ENCODE measurements around the gene PTCH1. TPM values are rescaled to one million over a fixed set of nuclear protein-coding genes. Genes with fewer than 3 reads are reported as not detected.

PTCH1 gene
- total RNA-seq, 1 experiment from 2014 or later, result 39.2 TPM

DNA sequence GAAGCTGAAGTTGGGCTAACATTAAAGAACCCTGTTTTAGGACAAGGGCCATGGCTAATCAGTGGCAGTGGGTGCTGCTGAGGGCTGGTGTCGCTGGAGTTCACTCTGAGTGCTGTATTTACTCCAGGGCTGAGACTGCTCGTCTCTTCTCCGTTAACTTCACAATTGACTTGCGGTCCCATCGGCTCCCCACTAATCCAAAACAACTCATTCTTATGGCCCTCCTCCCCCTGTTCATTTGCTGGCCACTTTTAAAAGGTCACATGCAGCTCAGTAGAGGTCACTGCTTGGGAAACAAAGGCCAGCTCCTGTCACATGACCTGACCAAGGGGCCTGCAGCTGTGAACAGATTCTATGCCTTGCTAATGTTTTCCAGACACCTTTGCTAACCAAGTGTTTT is 38.4 kb downstream of the PTCH1 start:
- DNase-seq, result no peak
- no peak overlapping the region for H3K4me3 ChIP-seq
- H3K36me3 ChIP-seq, result peaks cover 71% of the 10 kb centered on the region
- no peaks in the 10 kb centered on the region for H3K27me3 ChIP-seq
- H3K27ac ChIP-seq, result no peak overlapping the region
- peaks cover 28% of the 10 kb centered on the region for H3K4me1 ChIP-seq
- H3K9me3 ChIP-seq (replicated peaks), result no peaks in the 10 kb centered on the region

DNA sequence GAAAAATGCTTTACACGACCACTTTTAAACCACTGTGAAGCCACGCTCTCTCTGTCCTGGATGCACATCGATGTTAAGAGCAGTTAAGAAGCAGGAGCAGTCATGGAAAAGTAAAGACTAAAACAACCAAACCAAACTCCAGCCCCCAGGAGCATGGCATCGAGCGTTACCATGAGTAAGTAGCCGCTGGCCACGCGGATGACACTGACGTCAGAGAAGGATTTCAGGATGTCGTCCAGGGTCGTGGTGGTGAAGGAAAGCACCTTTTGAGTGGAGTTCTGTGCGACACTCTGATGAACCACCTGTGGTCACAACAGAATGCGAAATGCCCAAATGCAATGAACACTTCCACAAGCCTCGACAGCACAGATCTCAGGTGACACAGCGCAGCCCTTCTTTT is 38.9 kb downstream of the PTCH1 start:
- no peak overlapping the region for H3K27ac ChIP-seq
- H3K9me3 ChIP-seq (replicated peaks), result no peaks in the 10 kb centered on the region
- H3K4me1 ChIP-seq, result peaks cover 28% of the 10 kb centered on the region
- no peaks in the 10 kb centered on the region for H3K27me3 ChIP-seq
- no peak for DNase-seq
- no peak overlapping the region for H3K4me3 ChIP-seq
- peaks cover 75% of the 10 kb centered on the region for H3K36me3 ChIP-seq

DNA sequence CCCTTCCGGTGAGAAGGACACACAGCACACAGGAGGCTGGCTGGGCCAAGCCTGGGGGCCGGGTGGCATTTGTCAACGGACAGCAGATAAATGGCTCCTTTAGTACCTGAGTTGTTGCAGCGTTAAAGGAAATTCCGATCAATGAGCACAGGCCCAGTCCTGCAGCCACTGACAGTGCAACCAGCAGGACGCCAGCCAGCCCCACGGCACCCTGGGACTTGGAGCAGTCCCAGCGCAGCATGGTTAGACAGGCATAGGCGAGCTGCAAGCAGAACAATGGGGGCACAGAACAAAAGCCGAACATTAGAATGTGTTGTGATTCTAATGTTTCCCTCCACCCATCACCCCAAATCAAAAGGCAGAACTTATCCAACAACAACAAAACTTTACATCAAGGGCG is 39.3 kb downstream of the PTCH1 start:
- H3K9me3 ChIP-seq (replicated peaks), result no peaks in the 10 kb centered on the region
- H3K27ac ChIP-seq, result no peak overlapping the region
- H3K36me3 ChIP-seq, result peaks cover 75% of the 10 kb centered on the region
- no peaks in the 10 kb centered on the region for H3K27me3 ChIP-seq
- peaks cover 28% of the 10 kb centered on the region for H3K4me1 ChIP-seq
- no peak overlapping the region for H3K4me3 ChIP-seq
- no peak for DNase-seq

DNA sequence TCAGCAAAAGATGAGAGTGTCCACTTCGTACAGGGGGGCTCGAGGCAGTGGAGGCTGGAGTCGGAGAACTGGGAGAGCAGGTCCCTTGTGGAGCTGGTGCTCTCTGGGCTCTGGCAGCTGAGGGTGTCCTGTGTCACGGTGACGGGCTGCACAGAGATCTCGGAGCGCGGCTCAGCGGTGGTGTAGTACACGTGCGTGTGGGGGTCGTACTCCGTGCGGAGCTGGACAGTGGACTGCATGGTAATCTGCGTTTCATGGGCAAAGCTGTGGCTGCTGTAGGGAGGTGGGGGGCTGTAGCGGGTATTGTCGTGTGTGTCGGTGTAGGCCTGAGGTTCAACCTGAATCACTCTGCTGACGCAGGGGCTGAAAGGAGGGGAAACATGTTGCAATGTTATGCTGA is 48.0 kb downstream of the PTCH1 start:
- Histone ChIP-seq H3K4me1 (peaks cover 11% of the 10 kb centered on the region), H3K27ac (no peak overlapping the region), H3K27me3 (no peaks in the 10 kb centered on the region), H3K9me3 (replicated peaks) (no peaks in the 10 kb centered on the region), H3K36me3 (peaks cover 84% of the 10 kb centered on the region), H3K4me3 (no peak overlapping the region)
- no peak for DNase-seq

DNA sequence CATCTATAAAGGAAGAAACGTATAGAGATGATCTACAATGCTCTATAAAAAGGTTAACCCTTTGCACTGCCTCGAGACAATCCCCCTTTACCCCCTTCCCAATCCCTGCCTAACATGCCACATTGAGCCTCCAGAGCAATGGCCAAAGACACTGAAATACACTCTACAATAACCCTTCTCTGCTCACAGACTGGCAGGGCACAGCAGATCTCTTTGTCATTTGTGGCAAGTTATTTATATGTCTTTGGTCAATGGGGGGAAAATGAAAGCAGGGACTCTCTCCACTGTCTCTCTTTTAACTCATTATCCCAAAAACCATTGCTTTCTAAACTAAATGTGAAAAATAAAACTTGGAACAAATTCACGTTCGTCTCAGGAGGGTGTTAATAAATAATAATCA is 51.7 kb downstream of the PTCH1 start:
- Histone ChIP-seq H3K4me1 (peaks cover 28% of the 10 kb centered on the region), H3K36me3 (peaks cover 74% of the 10 kb centered on the region), H3K4me3 (no peak overlapping the region), H3K27me3 (no peaks in the 10 kb centered on the region), H3K27ac (no peak overlapping the region), H3K9me3 (replicated peaks) (no peaks in the 10 kb centered on the region)
- no peak for DNase-seq

DNA sequence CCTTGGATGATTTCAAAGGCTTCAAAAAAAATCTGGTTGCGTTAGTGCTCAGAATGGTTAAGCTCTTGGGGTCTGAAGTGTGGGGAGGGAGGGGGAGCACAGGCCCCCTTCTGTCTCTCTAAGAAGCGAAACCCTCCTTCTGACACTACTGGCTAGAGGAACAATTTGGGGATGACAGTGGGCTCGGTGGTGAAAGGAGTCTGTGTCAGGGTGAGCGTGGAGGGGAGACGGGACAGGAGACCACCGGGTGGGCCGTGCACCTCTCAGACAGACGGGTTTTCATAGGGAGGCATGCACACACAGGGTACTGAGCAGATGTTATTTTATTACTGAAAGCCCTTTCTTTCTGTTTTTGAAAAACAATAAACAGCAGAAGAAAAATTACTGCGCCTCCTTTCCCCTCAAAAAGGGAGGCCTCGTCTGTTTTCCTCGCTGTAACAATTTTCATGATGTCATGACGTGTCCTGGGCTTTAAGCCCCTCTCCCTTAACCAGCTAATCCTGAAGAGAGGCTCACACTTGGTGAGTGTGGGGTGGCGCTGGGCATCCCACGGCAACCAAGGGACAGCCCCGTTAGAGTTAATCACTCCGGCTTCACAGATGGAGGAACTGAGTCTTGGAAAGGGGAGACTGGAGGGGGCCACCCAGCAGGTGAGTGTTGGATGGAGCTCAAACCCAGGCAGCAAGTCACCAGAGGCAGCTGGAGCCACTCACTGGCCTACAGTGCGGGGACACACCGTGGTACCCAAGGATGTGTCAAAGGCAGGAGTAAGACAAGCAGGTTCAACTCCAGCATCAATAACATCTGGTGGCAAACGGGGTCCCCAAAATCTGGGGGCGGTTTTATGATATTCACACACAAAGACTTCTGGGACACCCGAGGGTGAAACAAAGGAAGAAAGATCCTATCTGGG is 53.4 kb downstream of the PTCH1 start:
- Histone ChIP-seq H3K4me3 (peak overlapping the region; percentile 47), H3K27me3 (no peaks in the 10 kb centered on the region), H3K4me1 (peaks cover 37% of the 10 kb centered on the region), H3K27ac (peak overlapping the region; percentile 84), H3K9me3 (replicated peaks) (no peaks in the 10 kb centered on the region), H3K36me3 (peaks cover 67% of the 10 kb centered on the region)
- DNase-seq, result peak in 1 of 2 experiments; percentile 50

DNA sequence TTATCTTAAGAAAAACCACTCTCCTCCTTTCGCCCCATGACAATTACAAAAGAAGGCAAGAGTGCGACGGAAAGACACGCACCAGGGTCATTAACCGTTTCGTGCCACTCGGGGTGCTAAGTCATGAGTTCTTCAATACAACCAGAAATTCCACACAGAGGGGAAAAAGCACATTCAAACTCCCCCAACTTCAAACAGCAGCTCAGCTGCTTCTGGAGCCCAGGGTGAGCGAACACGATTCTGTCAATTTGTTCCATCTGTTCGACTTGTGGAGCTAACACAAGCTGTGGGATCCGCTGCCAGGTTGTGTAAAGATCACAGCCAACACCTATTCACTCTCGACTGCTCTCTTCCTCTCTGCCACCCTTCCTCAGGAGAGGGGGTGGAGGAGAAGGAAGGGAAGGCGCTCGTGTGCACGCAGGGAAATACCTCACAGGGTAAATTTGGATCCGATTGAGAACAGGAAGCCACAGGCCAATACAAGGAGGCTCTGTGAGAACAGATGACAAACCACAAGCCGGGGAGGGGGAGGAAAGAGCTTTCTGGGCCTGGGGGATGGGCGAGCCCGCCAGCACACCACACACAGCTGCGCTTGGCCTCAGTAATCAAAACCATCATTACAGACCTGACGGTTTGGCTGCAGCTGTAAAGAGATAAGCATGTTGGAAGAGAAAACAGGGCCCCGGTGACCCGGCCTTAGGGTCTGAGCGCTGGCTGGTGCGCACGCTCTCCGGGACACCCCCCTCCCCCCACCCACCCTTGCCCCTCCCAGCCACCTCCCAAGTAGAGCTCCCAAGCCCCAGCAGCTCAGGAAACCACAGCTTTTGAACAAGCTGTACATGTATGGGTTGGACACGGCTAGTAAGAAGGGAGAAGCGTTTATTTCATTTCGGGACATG is 54.3 kb downstream of the PTCH1 start:
- peak; percentile 99 for DNase-seq
- Histone ChIP-seq H3K27me3 (no peaks in the 10 kb centered on the region), H3K9me3 (replicated peaks) (no peaks in the 10 kb centered on the region), H3K36me3 (peaks cover 66% of the 10 kb centered on the region), H3K4me3 (peak overlapping the region; percentile 47), H3K27ac (peak overlapping the region; percentile 84), H3K4me1 (peaks cover 43% of the 10 kb centered on the region)

DNA sequence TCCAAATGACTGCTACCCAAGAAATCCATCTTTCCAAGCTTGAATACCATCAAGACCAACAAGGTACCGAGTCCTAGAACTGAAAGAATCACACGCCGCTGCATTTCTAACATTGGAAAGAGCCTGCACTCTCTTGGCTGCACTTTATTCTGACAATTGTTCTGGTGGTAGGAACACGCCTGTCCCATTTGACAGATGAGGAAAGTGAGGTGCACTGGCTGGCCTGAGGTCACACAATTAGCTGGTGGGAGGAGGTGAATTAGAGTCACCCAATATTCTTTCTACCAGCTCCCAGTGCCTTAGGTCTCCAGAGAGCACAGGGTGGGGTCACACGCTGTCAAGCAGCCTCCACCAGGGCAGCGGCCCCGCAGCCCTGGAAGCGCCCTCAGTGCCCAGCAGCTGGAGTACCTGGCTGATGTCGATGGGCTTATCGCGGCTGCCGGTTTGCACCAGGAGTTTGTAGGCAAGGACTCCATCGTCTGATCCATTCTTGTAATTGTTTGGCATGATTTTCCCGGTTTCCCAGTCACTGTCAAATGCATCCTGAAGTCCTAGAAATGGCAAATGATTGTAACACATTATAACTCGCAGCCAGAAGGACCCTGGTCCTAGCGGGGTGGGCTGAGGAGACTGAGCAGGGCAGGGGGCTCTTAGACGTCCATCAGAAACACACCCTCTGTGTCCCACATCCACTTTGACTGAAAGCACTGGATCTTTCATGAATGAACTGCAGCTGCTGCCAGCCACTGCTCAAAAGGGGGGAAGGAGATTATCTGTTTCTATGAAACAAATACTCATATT is 55.1 kb downstream of the PTCH1 start:
- Histone ChIP-seq H3K4me3 (peak overlapping the region; percentile 16; the same call in 1 of the 2 replicates), H3K36me3 (peaks cover 64% of the 10 kb centered on the region), H3K9me3 (replicated peaks) (no peaks in the 10 kb centered on the region), H3K27me3 (no peaks in the 10 kb centered on the region), H3K27ac (peak overlapping the region; percentile 84), H3K4me1 (peaks cover 49% of the 10 kb centered on the region)
- DNase-seq, result peak in 1 of 2 experiments; percentile 14

DNA sequence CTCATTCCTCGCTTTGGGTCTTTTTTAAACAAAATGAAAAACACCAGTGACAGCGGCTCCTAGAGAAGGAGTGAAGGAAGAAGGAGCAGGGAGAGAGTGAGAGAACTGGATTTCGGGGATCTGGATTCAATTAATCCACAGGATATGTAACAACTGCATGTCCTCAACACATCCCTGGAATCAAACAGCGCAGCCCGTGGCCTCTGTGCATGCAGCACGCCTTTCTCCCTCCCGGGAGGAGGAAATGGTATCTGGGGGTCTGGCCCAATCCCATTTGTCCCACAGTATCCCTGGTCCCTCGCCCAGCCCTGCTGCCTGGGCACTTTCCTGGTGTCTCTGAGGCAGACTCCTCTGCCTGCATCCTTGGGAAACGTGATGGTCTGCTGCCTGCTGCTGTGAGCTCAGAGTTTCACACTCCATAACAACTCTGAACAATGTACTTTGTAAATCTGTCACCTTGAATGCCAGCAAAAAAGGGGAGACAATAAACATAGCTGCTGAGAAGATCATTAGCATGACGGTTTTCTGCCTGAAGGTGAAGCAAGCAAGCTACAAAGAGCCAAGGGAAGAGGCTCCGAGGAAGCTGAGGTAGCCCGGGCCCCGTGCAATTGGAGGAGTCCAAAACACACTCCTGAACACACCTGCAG is 56.1 kb downstream of the PTCH1 start:
- H3K36me3 ChIP-seq, result peaks cover 64% of the 10 kb centered on the region
- H3K27ac ChIP-seq, result no peak overlapping the region
- H3K4me3 ChIP-seq, result no peak overlapping the region
- no peaks in the 10 kb centered on the region for H3K27me3 ChIP-seq
- H3K9me3 ChIP-seq (replicated peaks), result no peaks in the 10 kb centered on the region
- peaks cover 50% of the 10 kb centered on the region for H3K4me1 ChIP-seq
- DNase-seq, result no peak

DNA sequence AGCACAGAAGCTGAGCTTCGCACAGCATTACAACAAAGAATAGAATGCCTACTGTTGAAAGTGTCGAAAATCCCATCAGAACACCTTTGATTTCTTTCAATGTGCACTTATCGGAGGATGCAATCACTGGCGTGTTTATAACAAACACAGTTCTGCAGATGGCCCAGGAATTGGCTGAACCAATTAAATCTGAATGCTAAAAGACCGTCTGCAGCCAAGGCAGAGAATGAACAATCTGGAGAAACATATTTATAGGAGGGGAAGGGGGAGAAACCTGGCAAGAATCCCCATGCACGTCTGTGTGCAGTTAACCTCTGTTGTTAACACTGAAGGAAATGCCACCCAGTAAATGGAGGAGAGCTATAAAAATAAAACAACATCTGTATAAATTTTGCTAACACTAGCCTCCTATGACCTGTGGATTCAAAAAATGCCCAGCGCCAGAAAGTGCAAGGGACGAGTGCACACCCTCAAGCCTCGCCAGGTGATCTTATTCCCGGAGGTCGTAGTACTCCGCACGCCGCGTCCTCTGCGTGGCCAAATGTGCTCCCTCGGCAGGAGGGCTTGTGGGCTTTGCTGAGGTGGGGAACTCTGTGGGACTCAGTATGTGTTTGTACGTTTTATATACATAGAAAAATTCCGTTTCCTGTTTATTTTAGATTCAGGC is 56.8 kb downstream of the PTCH1 start:
- Histone ChIP-seq H3K36me3 (peaks cover 62% of the 10 kb centered on the region), H3K27me3 (no peaks in the 10 kb centered on the region), H3K27ac (no peak overlapping the region), H3K4me1 (peaks cover 50% of the 10 kb centered on the region), H3K4me3 (no peak overlapping the region), H3K9me3 (replicated peaks) (no peaks in the 10 kb centered on the region)
- no peak for DNase-seq

DNA sequence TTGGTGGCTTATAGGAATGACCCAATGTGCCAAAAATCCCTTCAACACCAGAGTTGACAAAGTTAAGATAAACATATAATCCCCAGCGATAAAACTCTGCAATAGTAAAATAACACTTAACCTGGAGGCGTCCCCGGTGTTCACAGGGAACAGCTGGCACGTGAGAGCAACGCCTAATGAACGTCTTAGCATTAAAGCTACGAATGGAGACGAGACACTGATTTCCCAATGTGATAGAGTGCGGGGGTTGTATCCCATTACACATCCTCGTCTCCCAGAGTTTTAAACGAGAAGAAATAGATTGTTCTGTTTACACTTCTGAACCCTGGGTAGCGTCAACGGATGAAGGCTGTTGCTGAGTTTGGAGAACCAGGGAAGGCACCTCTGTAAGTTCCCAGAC is 57.6 kb downstream of the PTCH1 start:
- Histone ChIP-seq H3K36me3 (peaks cover 63% of the 10 kb centered on the region), H3K27ac (no peak overlapping the region), H3K4me3 (no peak overlapping the region), H3K9me3 (replicated peaks) (no peaks in the 10 kb centered on the region), H3K27me3 (no peaks in the 10 kb centered on the region), H3K4me1 (peaks cover 43% of the 10 kb centered on the region)
- DNase-seq, result no peak

DNA sequence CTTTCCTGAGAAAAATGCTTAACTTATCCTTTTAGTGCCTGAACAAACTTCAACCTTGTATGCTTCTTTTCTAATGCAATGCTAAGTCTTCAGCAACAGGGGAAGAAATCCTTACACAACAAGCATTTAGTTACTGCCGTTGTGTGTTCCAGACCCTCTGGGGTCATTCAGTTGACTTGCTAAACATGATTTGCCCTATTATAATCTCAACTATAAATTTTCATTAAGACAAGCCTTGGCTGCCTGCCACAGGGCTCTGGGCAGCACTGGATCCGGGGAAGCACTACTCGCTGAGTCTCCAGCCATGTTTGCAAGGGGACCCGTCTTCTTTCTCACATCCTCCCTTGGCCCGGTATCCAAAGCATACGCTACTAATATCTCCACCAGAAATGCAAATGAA is 58.1 kb downstream of the PTCH1 start:
- Histone ChIP-seq H3K4me3 (no peak overlapping the region), H3K9me3 (replicated peaks) (no peaks in the 10 kb centered on the region), H3K27ac (no peak overlapping the region), H3K27me3 (no peaks in the 10 kb centered on the region), H3K36me3 (peaks cover 67% of the 10 kb centered on the region), H3K4me1 (peaks cover 38% of the 10 kb centered on the region)
- no peak for DNase-seq

DNA sequence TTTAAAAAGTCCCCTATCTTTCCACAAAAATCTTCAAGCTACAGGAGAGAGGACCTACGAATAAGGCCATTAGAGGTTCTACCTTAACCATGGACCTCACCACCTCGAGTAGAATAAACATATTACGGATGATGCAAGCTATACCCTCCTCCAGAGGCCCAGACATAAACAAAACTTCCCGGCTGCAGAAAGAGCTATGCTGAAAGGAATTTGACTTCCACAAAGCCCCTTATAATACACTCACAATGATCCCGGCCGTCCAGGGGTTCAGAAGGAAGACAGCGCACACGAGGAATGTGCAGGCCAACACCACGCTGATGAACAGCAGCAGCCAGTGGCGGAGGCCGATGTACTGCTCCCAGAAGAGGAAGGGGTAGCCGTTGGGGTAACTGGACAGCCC is 59.0 kb downstream of the PTCH1 start:
- Histone ChIP-seq H3K4me1 (peaks cover 31% of the 10 kb centered on the region), H3K27ac (no peak overlapping the region; the same call in 1 of the 2 replicates), H3K36me3 (peaks cover 76% of the 10 kb centered on the region), H3K9me3 (replicated peaks) (no peaks in the 10 kb centered on the region), H3K4me3 (no peak overlapping the region), H3K27me3 (no peaks in the 10 kb centered on the region)
- DNase-seq, result peak; percentile 36 to 52

Measured in SJCRH30 (cell line).